HG02610 (cell line): ENCODE results near the gene ICAM2.
A peak's percentile ranks its signal among the peaks of the same experiment; 100 is the strongest.
"Not testable (repeated sequence)": the region's sequence is repeated elsewhere in the genome, so short reads cannot be mapped to it uniquely, and the experiment has no call there.

ENCODE experiments used
- ATAC-seq: cut with Tn5 transposase; IDR thresholded peaks from one replicate; pipeline ENCODE4 v1.9.1; 2021; ENCODE audit warnings: mild to moderate bottlenecking, moderate library complexity; ENCODE audit not compliant: unreplicated experiment

The ICAM2 gene

DNA sequence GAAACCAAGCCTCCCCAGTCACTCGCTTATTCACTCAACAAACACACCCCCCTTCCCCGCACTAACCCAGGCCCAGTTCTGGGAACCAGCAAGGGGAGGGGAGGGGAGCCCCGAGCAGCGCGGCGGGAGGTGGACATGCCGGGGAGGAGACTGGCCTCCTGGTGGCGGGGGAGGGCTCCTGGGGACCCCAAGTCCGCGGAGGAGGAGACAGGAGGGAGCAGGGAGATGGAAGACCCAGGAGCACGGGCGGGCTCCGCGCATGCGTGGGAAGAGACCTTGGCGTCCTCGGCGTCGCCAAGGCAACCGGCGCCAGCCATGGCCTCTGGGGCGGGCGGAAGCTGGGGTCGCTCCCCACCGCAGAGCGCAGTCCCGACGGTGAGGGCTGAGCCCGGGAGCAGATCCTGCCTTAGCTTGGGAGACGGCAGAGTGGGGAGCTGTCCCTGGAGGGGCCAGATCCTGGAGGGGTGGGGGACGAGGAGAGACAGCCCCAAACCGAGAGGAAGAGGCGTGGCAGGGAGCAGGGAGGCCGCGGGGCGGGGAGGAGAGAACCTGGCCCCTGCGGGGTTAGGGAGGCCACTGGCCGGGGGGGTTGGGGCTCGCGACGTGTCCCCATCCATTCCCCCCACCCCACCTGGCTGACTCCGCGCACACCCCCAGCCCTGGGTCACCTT, 22.2 kb downstream of the ICAM2 start, which contains the start of gene PRR29:
PRR29 (plus strand) TSS at position 302 of the 671 bp plus-strand sequence; CDS start at position 316, 14 bp downstream.
- peak; percentile 66 for ATAC-seq

DNA sequence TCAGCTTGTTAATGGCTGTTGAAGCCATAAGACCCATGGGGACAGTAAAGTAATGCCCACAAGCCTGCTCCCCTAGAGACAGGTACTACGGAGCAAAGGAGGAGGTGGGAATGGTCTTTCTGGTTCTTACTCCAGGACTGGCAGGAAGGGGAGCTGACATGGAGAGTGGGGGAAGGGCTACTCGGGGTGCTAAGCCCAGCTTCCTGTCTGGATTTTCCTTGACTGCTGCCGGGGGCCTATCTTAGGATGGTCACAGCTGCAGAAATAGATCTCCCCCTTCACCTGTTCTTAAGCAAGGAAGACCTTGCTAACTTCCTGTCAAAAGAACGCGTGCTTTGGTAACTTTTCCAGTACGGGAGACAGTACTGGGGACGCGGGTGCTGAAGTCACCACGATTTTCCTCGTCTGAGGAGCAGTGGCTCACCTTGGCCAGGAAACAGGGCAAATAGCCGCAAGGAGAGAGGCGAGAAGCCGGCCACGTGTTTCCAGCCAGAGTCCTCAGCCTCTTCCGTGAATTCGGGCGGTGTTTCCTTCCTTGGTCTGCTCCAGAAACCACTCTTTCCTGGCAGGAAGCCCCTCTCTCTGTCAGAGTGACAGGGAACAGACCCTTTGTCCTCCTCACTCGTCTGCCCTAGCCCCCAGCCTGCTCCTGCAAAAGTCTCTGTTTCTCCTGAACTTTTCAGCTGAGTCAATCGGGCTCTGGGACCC, 22.9 kb downstream of the ICAM2 start:
- ATAC-seq, result no peak

DNA sequence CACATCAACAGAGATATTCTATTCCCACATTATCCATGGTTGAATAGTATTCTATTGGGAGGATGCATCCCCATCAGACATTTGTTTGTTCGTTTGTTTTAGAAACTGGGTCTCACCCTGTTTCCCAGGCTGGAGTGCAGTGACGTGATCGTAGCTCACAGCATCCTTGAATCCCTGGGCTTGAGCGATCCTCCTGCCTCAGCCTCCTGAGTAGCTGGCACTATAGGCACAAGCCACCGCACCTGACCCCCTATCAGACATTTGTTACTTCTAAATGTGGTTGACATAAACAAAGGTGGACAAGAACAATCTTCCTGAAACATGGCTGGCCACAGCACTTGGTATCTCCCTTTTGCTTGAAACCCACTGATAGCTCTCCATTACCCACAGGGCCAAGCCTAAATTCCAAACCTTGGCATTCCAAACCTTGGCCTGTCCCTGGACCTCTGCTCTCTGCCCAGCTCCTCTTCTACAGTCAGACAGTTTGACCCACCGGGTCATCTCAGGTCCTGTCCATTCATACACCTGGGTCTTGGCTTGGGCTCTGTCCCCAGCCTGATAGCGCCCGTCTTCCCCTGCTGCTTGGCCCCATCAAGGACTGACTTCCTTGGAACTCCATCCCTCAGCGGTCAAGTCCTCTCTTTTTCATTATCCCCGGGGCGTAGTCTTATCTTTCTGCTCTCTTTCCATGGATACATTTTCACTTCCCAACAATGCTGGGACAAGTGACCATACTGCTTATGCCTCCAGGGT, 23.8 kb downstream of the ICAM2 start:
- ATAC-seq, result no peak

DNA sequence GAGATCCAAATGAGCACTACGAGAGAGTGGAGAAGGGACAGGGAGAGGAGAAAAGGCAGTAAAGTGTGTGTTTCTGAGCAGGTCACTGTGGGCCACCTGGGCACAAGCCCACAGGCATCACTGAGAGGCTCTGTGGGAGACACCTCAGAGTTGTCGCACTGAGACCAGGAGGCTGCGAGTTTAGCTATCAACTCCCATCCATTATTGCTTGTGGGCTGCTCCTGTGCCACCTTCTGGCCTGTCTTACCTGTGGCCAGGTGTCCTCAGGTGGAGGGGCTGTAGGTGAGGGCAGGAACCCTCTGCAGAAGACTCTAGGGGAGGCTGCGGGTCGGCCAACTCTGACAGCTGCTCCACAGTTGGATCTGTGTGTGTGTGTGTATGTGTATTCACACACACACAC, 24.8 kb downstream of the ICAM2 start:
- no peak for ATAC-seq

DNA sequence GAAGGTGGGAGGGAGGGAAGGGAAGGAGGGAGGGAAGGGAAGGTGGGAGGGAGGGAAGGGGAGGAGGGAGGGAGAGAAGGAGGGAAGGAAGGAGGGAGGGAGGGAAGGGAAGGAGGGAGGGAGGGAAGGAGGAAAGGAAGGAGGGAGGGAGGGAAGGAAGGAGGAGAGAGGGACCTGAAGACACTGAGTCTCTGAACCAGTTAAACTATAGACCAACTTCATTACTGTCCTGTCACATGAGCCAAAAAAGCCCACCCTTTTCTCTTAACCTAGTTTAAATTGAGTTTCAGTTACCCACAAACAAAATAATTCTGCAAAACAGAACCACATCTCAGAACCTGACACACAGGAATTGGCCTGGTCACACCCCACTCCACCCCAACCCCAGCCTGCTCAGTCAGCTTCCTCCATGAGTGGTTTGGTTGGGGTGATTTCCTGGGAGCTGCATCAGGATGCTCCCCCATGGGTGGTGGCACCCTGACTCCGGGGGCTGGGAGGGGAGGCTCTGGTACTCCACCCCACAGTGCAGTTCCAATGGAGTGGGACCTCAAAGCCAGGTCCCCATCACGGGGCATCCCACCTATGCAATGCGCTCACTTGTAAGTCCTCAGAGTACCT, 27.0 kb downstream of the ICAM2 start:
- no peak for ATAC-seq

- ATAC-seq, result no peak
Observed at GRCh38 chr17:63991611-63992010, 28.8 kb downstream of the ICAM2 start.

- ATAC-seq, result no peak
Observed at GRCh38 chr17:63989622-63990345, 30.6 kb downstream of the ICAM2 start.

- no peak for ATAC-seq
Observed at GRCh38 chr17:63988741-63989621, 31.5 kb downstream of the ICAM2 start.

GRCh38 chr17:63988127-63988478, 32.3 kb downstream of the ICAM2 start:
- no peak for ATAC-seq

GRCh38 chr17:63987221-63988126, 33.0 kb downstream of the ICAM2 start:
- no peak for ATAC-seq

GRCh38 chr17:63986821-63987220, 33.6 kb downstream of the ICAM2 start:
- no peak for ATAC-seq

GRCh38 chr17:63985387-63986140, 34.9 kb downstream of the ICAM2 start:
- ATAC-seq, result no peak

DNA sequence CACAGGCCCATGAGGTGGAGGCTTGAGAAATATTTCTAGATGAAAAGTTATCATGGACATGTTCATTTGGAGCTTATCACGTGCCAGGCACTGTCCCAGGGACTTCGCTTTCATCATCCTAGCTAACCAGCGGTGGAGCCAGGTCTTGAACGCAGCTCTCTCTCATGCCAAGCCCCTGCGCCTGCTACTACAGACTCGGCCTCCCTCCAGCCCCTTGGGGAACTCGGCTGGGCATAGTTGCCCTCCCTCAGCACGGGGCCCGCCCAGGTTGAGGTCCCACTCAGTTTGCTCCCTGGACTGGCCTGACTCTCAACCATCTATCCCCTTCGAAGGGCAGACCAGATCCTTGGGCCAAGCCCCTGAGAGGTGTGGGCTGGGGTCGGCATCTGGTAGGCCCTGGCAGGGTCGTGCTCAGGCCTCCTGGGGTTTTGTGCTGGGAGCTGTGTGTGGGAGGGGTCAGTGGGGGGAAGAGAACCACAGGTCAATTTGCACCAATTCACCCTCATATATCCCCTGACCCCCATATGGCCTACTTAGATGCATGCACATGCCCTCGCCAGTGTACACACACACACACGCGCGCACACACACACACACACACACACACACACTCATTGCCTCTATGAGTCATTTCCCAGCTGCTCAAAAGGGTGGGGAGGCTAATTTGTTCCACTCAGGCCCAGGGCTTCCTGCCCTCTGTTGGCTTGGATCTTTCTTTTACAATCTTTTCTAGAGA, 35.6 kb downstream of the ICAM2 start:
- no peak for ATAC-seq

DNA sequence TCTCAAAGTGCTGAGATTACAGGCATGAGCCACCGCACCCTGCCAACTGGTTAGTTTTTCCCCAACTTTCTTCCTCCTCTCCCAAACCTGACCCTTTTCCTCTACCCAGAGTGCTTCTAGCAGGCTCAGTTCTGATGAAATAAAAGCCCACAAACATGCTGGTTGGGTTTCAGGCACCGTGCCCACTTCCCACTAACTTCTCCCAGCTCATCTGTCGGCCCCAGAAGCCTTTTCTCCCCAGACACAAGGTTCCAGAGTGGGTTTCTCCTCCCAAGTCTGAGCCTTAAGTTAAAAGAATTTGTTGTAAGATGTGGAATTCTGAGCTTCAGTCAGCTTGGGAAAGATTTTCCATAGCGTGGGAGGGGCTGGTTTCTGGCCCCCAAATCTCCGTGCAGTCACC, 36.2 kb downstream of the ICAM2 start:
- ATAC-seq, result no peak

DNA sequence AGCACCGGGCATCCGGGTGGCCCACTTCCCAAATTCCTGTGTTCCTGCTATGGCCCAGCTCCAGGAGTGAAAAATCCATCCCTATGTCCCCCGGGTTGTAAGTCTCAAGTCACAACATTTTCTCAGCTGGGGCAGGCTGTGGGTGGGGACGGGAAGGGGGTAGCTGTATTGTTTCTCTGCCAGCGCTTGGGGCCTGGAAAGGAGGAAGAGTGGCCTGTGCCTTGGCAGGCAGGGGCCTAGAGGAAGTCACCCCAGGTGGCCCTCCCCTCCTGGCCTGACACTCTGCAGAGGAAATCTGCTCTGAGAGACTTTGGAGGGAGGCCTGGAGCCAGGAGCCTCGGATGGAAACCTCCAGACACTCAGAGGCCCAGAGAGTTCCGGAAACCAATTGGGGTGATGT, 37.1 kb downstream of the ICAM2 start:
- no peak for ATAC-seq

DNA sequence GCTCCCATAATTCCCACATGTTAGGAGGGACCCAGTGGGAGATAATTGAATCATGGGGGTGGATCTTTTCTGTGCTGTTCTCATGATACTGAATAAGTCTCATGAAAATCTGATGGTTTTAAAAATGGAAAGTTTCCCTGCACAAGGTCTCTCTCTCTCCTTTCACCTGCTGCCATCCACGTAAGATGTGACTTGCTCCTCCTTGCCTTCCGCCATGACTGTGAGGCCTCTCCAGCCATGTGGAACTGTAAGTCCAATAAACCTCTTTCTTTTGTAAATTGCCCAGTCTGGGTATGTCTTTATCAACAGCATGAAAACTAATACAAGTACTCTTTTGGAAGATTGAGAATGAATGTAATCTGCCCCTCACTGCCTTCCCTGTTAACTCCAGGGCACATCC, 37.8 kb downstream of the ICAM2 start:
- ATAC-seq, result not testable (repeated sequence)
